ENCODE measurements around the gene KNOP1. TPM values are rescaled to one million over a fixed set of nuclear protein-coding genes. Genes with fewer than 3 reads are reported as not detected.

Gene KNOP1, protein sequence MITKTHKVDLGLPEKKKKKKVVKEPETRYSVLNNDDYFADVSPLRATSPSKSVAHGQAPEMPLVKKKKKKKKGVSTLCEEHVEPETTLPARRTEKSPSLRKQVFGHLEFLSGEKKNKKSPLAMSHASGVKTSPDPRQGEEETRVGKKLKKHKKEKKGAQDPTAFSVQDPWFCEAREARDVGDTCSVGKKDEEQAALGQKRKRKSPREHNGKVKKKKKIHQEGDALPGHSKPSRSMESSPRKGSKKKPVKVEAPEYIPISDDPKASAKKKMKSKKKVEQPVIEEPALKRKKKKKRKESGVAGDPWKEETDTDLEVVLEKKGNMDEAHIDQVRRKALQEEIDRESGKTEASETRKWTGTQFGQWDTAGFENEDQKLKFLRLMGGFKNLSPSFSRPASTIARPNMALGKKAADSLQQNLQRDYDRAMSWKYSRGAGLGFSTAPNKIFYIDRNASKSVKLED
- total RNA-seq (2022) = 22.3 and 24.5 TPM in 2 replicates
- Bru-seq, nascent RNA = percentile 62 among the genes with signal in this experiment
- percentile 74 among the genes with signal in this experiment for BruChase-seq, experiment 1, labeled RNA remaining after a 6-hour chase
- percentile 73 among the genes with signal in this experiment for BruChase-seq, experiment 2, labeled RNA remaining after a 2-hour chase
- long read RNA-seq, full-length matches to known transcripts = 64 of 89 reads
- long read RNA-seq, partial matches to known transcripts = 3 of 89 reads
- long read RNA-seq, other reads (novel, unspliced or antisense) = 22 of 89 reads

DNA sequence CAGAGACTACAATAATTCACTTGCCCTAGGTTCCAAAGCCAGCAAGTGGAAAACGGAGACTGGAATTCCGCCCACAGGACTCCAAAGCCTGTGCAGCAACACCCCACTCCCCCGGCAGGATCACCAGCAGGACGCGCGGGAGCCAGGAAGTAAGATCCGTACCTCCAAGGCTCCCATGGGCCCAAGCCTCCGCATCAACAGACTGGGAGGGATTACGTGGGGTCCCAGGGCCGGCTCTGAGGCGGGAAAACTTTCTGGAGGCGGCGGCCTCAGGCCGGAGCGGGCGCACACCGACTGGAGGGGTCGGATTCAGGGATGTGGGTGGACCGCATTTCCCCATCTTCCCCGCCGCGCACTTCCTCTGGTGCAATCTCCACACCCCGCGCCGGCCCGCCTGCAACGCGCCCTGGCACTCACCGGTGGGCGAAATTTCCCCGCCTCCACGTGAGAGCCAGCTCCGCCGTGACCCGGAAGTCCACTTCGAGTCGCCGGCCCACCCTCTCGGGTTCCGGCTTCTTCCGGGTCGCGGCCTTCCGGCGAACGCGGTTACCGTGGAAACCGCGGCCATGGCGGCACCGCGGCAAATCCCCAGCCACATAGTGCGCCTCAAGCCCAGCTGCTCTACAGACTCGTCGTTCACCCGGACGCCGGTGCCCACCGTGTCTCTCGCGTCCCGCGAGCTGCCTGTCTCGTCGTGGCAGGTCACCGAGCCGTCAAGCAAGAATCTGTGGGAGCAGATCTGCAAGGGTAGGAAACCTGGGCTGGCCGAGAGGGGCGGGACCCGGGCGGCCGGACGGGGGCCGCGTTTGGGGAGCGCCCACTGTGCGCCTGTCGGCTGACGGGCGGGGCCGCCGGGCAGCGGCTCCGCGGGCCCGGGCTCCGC is at the start of gene KNOP1, which contains the start of gene IQCK:
Gene KNOP1 (minus strand): TSS at position 487 of the 883 bp plus-strand sequence. CDS start 3,192 bp downstream, outside the sequence.
Gene IQCK (plus strand): TSS at position 531 of the 883 bp plus-strand sequence. CDS start 36 bp downstream, at position 567.
- Mint-ChIP-seq H3K27me3 (ENCODE audit: insufficient read depth, unreplicated experiment) (no peaks in the 10 kb centered on the region), H3K27ac (ENCODE audit: low read depth, unreplicated experiment) (peak within 1 kb of the TSS; percentile 65), H3K4me3 (ENCODE audit: unreplicated experiment) (peak within 1 kb of the TSS; percentile 87), H3K4me1 (ENCODE audit: insufficient read depth, unreplicated experiment) (peaks cover 27% of the 10 kb centered on the region), H3K9me3 (ENCODE audit: unreplicated experiment) (no peaks in the 10 kb centered on the region), H3K36me3 (ENCODE audit: insufficient read depth, unreplicated experiment) (peaks cover 16% of the 10 kb centered on the region)
- BruUV-seq (replicated peaks) = TSS peak; percentile 37
- peak; percentile 80 for DNase-seq (ENCODE audit: unreplicated experiment)
- POLR2A ChIA-PET = interaction anchor here (0.6 to 2.1 kb wide), 12 partner anchors 11 to 194 kb away, joined by 3 to 11 read pairs (median 3); partner anchors contain the start of genes CCP110 and VPS35L
- CTCF ChIA-PET = interaction anchor here (0.7 to 2.0 kb wide), 9 partner anchors 10 to 667 kb away, joined by 3 to 7 read pairs (median 4); partner anchors contain the start of gene VPS35L
- intact Hi-C loops (cut with micrococcal nuclease) = loop anchor here (5.0 to 10.0 kb wide), 3 partner anchors 116 to 169 kb away; no protein-coding TSS in a partner anchor
- TF ChIP-seq, protein P1, sequence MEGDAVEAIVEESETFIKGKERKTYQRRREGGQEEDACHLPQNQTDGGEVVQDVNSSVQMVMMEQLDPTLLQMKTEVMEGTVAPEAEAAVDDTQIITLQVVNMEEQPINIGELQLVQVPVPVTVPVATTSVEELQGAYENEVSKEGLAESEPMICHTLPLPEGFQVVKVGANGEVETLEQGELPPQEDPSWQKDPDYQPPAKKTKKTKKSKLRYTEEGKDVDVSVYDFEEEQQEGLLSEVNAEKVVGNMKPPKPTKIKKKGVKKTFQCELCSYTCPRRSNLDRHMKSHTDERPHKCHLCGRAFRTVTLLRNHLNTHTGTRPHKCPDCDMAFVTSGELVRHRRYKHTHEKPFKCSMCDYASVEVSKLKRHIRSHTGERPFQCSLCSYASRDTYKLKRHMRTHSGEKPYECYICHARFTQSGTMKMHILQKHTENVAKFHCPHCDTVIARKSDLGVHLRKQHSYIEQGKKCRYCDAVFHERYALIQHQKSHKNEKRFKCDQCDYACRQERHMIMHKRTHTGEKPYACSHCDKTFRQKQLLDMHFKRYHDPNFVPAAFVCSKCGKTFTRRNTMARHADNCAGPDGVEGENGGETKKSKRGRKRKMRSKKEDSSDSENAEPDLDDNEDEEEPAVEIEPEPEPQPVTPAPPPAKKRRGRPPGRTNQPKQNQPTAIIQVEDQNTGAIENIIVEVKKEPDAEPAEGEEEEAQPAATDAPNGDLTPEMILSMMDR (IDR thresholded peaks at IDR 0.05; ENCODE audit: unreplicated experiment) = no peak

DNA sequence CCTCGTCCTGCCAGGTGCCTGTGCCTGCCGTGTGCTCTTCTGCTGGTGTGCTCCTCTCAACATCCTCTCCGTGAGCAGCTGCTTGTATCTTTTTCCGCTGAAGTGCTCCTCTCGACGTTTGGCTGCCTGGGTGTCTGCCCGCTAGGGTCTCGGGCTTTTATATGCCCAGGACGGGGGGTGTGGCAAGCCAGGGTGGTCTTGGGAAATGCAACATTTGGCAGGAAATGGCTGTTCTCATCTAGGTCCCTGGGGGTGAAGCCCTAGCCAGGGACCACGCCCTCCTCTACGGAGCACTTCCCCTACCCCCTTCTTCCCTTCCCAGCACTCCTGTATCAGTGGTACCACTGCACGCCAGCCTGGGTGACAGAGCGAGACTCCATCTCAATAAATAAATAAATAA is 49.5 kb upstream of the KNOP1 start:
- TF ChIP-seq, protein P1 (IDR thresholded peaks at IDR 0.05; ENCODE audit: unreplicated experiment) = no peak
- intact Hi-C loops (cut with micrococcal nuclease) = no loop called here
- POLR2A ChIA-PET = no interaction called here

DNA sequence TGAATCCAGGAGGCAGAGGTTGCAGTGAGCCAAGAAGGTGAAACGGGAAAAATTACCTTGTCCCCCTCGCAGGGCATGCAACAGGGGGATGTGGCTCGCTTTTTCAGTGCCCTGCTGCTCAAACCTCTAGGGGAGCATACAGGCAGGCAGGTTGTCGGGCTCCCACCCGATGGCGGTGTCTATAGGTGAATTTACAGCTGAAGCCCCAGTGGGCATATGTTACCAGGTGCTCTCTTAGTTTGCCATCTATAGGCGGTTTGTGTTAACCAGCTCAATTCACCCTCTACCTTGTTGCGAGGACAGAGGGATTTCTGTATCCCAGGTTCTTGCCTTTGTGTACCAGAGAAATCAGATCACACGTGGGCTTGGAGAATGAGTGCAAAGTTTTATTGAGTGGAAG is 49.0 kb upstream of the KNOP1 start:
- Mint-ChIP-seq H3K36me3 (ENCODE audit: insufficient read depth, unreplicated experiment) (peaks cover 4% of the 10 kb centered on the region), H3K4me3 (ENCODE audit: unreplicated experiment) (no peak overlapping the region), H3K9me3 (ENCODE audit: unreplicated experiment) (peaks cover 11% of the 10 kb centered on the region), H3K27ac (ENCODE audit: low read depth, unreplicated experiment) (no peak overlapping the region), H3K27me3 (ENCODE audit: insufficient read depth, unreplicated experiment) (no peaks in the 10 kb centered on the region), H3K4me1 (ENCODE audit: insufficient read depth, unreplicated experiment) (no peaks in the 10 kb centered on the region)
- intact Hi-C loops (cut with micrococcal nuclease) = no loop called here
- TF ChIP-seq, protein P1 (IDR thresholded peaks at IDR 0.05; ENCODE audit: unreplicated experiment) = no peak
- no peak for DNase-seq (ENCODE audit: unreplicated experiment)
- POLR2A ChIA-PET = no interaction called here
- CTCF ChIA-PET = no interaction called here
- no TSS peak for BruUV-seq (replicated peaks)

More for the DNA sequence above, 49.5 kb upstream of the KNOP1 start:
- no peak overlapping the region for H3K4me3 Mint-ChIP-seq (ENCODE audit: unreplicated experiment)
- peaks cover 4% of the 10 kb centered on the region for H3K36me3 Mint-ChIP-seq (ENCODE audit: insufficient read depth, unreplicated experiment)
- H3K27me3 Mint-ChIP-seq (ENCODE audit: insufficient read depth, unreplicated experiment) = no peaks in the 10 kb centered on the region
- H3K9me3 Mint-ChIP-seq (ENCODE audit: unreplicated experiment) = peaks cover 11% of the 10 kb centered on the region
- CTCF ChIA-PET = interaction anchor here (0.6 kb wide), 1 partner anchor 45 kb away, joined by 3 read pairs; no protein-coding TSS in a partner anchor
- BruUV-seq (replicated peaks) = no TSS peak
- no peaks in the 10 kb centered on the region for H3K4me1 Mint-ChIP-seq (ENCODE audit: insufficient read depth, unreplicated experiment)
- no peak overlapping the region for H3K27ac Mint-ChIP-seq (ENCODE audit: low read depth, unreplicated experiment)
- DNase-seq (ENCODE audit: unreplicated experiment) = no peak
